ENCODE data around the gene ACSM5.
"Not testable (repeated sequence)": the region's sequence is repeated elsewhere in the genome, so short reads cannot be mapped to it uniquely, and the experiment has no call there.

GRCh38 chr16:20460313-20460712, 51.0 kb downstream of the ACSM5 start:
- TF ChIP-seq POLR2A, CTCF (IDR thresholded peaks at IDR 0.05): not testable (repeated sequence)
